Progenitor cell of endocrine pancreas (in vitro differentiated cells): ENCODE measurements around the gene RPL19. TPM values are rescaled to one million over a fixed set of nuclear protein-coding genes. Genes with fewer than 3 reads are reported as not detected.

ENCODE experiments used
- DNase-seq: peaks from one replicate; pipeline ENCODE4 v3.0.0; 2021; ENCODE audit warnings: low spot score; ENCODE audit not compliant: unreplicated experiment
- H3K27ac Mint-ChIP-seq: 2 replicates; pipeline ENCODE4 v1.8.0; 2021; ENCODE audit warnings: mild to moderate bottlenecking, moderate library complexity, mixed read lengths
- H3K27me3 Mint-ChIP-seq: 2 replicates; pipeline ENCODE4 v1.8.0; 2021; ENCODE audit warnings: mixed read lengths
- H3K36me3 Mint-ChIP-seq: 2 replicates; pipeline ENCODE4 v1.8.0; 2022; ENCODE audit warnings: mixed read lengths; ENCODE audit not compliant: insufficient read depth
- H3K4me1 Mint-ChIP-seq: 2 replicates; pipeline ENCODE4 v1.8.0; 2021; ENCODE audit warnings: low read depth, mixed read lengths
- H3K4me3 Mint-ChIP-seq: 2 replicates; pipeline ENCODE4 v1.8.0; 2021; ENCODE audit warnings: low read depth, mild to moderate bottlenecking, moderate library complexity, mixed read lengths
- H3K9me3 Mint-ChIP-seq: 2 replicates; pipeline ENCODE4 v1.8.0; 2021; ENCODE audit warnings: low read depth, mixed read lengths
- total RNA-seq: library from RNA; stranded (reverse); gene quantifications from 2 replicates; pipeline ENCODE4 v1.2.1, GENCODE V29; 2021
- TF ChIP-seq, protein P1 (sequence below): fragments of 200-600 bp; sonication (generic); IDR thresholded peaks from one replicate; pipeline ENCODE4 v1.5.0; 2021; ENCODE audit warnings: antibody characterized with exemption, mild to moderate bottlenecking; ENCODE audit not compliant: unreplicated experiment

RPL19 gene
- total RNA-seq, 1 donor from 2014 or later = 1,229 TPM

DNA sequence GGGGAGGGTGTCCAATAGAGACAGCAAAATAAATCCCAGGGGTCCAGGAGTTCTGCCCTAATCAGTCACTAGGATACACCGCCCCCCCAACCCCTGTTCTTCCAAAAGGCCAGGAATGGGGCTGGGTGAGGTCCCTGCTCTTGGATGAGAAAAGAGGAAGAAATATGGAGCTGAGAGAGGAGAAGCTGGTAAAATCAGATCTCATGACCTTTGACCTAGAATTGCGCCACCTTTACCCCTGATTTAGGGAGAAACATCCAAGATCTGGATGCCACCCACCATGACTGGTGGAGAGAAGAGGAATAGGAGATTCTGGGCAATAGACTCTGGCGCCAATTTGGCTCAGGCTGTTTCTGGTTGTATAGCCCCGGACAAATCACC, 1.9 kb upstream of the RPL19 start:
- no peaks in the 10 kb centered on the region for H3K27me3 Mint-ChIP-seq

DNA sequence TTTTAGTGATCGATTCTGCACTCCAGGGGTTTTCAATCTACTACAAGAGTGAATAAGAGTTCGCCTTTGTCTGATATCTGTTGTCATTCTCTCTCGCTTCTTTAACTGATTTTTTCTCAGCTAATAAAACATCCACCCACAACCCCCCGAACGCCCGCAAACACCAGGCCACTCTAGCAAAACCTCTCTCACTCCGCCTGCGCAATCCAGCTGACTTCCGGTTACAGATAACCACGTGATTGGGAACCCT, 338 bp upstream of the RPL19 start:
- DNase-seq = peak; percentile 59
- H3K27ac Mint-ChIP-seq = peak overlapping the region; percentile 100
- H3K36me3 Mint-ChIP-seq = peaks cover 25% of the 10 kb centered on the region
- H3K4me3 Mint-ChIP-seq = peak overlapping the region; percentile 97
- no peaks in the 10 kb centered on the region for H3K27me3 Mint-ChIP-seq
- H3K9me3 Mint-ChIP-seq = no peaks in the 10 kb centered on the region
- H3K4me1 Mint-ChIP-seq = peaks cover 16% of the 10 kb centered on the region
- TF ChIP-seq, protein P1, sequence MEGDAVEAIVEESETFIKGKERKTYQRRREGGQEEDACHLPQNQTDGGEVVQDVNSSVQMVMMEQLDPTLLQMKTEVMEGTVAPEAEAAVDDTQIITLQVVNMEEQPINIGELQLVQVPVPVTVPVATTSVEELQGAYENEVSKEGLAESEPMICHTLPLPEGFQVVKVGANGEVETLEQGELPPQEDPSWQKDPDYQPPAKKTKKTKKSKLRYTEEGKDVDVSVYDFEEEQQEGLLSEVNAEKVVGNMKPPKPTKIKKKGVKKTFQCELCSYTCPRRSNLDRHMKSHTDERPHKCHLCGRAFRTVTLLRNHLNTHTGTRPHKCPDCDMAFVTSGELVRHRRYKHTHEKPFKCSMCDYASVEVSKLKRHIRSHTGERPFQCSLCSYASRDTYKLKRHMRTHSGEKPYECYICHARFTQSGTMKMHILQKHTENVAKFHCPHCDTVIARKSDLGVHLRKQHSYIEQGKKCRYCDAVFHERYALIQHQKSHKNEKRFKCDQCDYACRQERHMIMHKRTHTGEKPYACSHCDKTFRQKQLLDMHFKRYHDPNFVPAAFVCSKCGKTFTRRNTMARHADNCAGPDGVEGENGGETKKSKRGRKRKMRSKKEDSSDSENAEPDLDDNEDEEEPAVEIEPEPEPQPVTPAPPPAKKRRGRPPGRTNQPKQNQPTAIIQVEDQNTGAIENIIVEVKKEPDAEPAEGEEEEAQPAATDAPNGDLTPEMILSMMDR = no peak

More for the DNA sequence above, 1.9 kb upstream of the RPL19 start:
- Mint-ChIP-seq H3K36me3 (peaks cover 17% of the 10 kb centered on the region), H3K27ac (peak overlapping the region; percentile 84), H3K9me3 (no peaks in the 10 kb centered on the region), H3K4me3 (peak overlapping the region; percentile 97), H3K4me1 (peaks cover 16% of the 10 kb centered on the region)
- no peak for DNase-seq
- TF ChIP-seq, protein P1 = no peak

DNA sequence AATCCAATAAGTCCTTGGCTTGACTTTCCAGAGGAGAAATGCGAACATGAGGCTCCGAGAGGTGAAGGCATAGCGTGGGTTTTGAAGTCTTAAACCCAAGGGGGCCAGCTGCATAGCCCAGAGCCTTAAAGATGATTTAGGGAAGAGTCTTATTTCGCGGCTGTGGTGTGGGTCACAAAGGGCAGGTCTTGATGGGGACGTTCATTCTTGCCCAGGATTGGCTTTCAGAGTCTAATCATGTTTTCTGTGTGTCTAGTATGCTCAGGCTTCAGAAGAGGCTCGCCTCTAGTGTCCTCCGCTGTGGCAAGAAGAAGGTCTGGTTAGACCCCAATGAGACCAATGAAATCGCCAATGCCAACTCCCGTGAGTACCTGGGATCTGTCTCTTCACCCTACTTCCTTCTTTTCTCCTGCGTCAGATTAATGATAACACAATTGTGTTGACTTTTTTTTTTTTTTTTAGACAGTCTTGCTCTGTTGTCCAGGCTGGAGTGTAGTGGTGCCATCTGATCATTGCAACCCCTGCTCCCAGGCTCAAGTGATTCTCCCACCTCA, 951 bp downstream of the RPL19 start:
- DNase-seq = no peak
- peak overlapping the region; percentile 100 for H3K27ac Mint-ChIP-seq
- TF ChIP-seq, protein P1 = no peak
- peaks cover 28% of the 10 kb centered on the region for H3K36me3 Mint-ChIP-seq
- H3K4me1 Mint-ChIP-seq = peaks cover 16% of the 10 kb centered on the region
- peak overlapping the region; percentile 97 for H3K4me3 Mint-ChIP-seq
- H3K9me3 Mint-ChIP-seq = no peaks in the 10 kb centered on the region
- no peaks in the 10 kb centered on the region for H3K27me3 Mint-ChIP-seq

GRCh38 chr17:39204245-39204644, 4.2 kb downstream of the RPL19 start:
- DNase-seq = no peak
- peaks cover 16% of the 10 kb centered on the region for H3K4me1 Mint-ChIP-seq
- H3K4me3 Mint-ChIP-seq = no peak overlapping the region
- H3K27ac Mint-ChIP-seq = no peak overlapping the region
- no peaks in the 10 kb centered on the region for H3K9me3 Mint-ChIP-seq
- peaks cover 28% of the 10 kb centered on the region for H3K36me3 Mint-ChIP-seq
- peaks cover 18% of the 10 kb centered on the region for H3K27me3 Mint-ChIP-seq
- TF ChIP-seq, protein P1 = no peak

DNA sequence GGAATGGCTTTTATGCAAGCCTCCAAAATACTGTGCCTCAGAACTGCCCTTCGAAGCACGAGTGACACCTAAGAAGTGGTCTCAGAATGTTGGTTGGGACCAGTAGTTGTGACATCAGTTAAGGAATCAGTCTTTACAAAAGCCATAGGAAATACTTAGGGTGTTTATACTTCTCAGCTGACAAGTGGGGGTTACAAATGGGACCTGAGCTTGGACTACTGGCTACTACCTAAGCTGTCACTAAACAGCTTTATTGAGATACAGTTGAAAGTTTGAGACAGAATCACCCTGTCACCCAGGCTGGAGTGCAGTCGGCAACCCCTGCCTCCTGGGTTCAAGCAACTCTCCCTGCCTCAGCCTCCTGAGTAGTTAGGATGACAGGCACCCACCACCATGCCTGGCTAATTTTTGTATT, 5.0 kb downstream of the RPL19 start:
- TF ChIP-seq, protein P1 = no peak
- H3K27ac Mint-ChIP-seq = no peak overlapping the region
- peaks cover 28% of the 10 kb centered on the region for H3K36me3 Mint-ChIP-seq

More for the DNA sequence above, 5.0 kb downstream of the RPL19 start:
- Mint-ChIP-seq H3K9me3 (no peaks in the 10 kb centered on the region), H3K27me3 (peaks cover 23% of the 10 kb centered on the region), H3K4me3 (no peak overlapping the region), H3K4me1 (peaks cover 11% of the 10 kb centered on the region)
- DNase-seq = no peak
